AG09309 (cell line): ENCODE data around the gene CDKN2B-AS1.
A peak's percentile ranks its signal among the peaks of the same experiment; 100 is the strongest.

ENCODE experiments used
- DNase-seq: peaks from one replicate; pipeline ENCODE4 v3.0.0-alpha.2; 2010; ENCODE audit warnings: low read depth
- H3K4me3 ChIP-seq: 2 replicates; pipeline ENCODE4 v1.5.1; 2011; ENCODE audit warnings: mild to moderate bottlenecking, low read depth, low read length, moderate library complexity; ENCODE audit not compliant: control insufficient read depth
- CTCF ChIP-seq: IDR thresholded peaks from 2 replicates; pipeline ENCODE4 v1.5.1; 2011; ENCODE audit warnings: mild to moderate bottlenecking, low read depth, low read length, inconsistent platforms; ENCODE audit not compliant: insufficient read depth, control insufficient read depth; ENCODE audit errors: missing control alignments

CDKN2B-AS1 gene

DNA sequence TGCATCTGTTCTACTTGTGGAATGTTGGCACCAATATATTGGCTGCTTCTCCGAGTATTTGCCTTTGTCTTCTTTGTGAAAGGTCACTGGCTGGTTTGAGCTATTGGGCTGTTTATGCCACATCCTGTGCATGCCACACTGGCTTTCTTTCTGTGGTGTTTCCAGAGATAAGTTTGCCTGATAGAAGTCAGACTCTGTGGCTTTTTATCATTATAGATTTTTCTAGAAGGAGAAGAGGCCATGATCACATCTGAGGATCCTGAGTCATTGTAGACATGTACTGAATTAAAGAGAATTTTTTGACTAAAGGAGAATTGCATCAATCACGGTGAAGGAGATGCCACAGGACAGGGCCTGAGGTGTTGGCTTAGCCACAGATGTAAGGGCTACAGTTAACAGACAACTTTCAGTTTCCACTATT, 41.0 kb downstream of the CDKN2B-AS1 start:
- no peak for DNase-seq
- no peak overlapping the region for H3K4me3 ChIP-seq
- no peak for TF ChIP-seq CTCF

GRCh38 chr9:22036866-22037626, 42.5 kb downstream of the CDKN2B-AS1 start:
- no peak overlapping the region for H3K4me3 ChIP-seq
- no peak for DNase-seq
- TF ChIP-seq CTCF: no peak

DNA sequence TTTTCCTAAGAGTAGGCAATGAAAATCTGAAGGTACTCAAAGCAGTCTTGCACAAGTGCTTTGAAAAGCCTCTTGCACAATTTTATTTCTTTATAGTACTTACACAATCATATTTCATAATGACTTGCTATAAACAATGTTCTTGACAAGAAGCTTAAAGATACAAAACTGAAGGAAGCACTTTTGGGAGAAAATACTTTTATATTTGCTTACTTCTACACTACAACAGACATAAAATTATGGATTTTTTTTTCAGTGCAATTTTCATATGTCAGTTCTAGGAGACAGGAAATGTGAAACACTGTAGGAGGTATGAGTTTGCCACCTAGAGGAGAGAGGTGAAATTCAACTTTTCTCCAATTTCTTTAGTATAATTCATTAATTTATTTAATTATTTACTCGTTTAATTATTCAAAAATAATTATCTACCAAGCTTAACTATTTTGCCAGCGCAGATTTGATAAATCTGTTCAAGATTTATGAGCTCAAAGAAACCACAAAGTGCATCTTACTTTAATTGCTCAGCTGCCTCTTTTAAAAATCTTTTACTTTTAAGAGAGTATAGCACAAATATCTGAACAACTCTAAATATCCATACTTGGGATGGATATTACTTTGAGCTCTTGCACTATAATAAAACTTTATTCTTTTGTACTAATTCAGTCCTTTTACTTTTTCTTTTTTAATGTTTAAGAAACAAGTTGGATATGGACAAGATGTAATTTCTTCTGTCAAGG, 43.5 kb downstream of the CDKN2B-AS1 start:
- DNase-seq: no peak
- peak; percentile 37 for TF ChIP-seq CTCF
- no peak overlapping the region for H3K4me3 ChIP-seq

GRCh38 chr9:22039258-22039657, 44.7 kb downstream of the CDKN2B-AS1 start:
- H3K4me3 ChIP-seq: no peak overlapping the region
- DNase-seq: no peak
- no peak for TF ChIP-seq CTCF

DNA sequence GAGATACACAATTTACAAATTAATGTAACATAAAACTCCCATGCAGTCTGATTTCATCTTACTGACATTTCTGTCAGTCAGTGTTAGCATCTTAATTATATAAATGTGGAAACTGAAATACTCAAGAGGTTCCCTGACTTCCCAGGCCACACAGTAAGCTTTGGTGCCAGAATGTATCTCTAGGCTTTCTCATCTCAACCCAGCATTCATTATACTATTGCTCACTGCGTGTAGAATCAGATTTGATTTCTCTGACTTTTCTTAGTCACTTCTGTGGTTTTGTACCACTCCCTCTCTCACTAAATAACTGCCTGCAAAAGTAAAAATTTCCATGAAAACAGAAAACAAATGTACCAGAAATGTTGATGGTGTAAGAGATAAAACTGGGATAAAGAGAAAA, 46.2 kb downstream of the CDKN2B-AS1 start:
- no peak for DNase-seq
- TF ChIP-seq CTCF: no peak
- H3K4me3 ChIP-seq: no peak overlapping the region

DNA sequence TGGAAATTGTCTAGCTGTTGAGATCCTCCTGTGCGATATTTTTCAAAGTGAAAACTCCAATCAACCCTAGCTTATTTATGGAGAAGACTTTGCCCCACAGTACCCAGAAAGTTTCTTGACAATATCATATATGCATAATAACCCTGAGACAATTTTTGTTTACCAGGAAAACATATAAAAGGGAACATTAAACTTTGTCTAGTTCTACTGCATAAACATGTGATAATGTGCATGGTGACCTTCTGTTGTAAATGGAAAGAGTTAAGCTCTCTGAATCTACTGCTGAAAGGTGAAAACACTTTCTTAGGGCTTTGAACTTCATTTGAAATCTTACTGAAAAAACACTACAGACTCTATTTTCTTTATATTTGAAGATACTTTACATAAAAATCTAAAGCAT, 46.8 kb downstream of the CDKN2B-AS1 start:
- TF ChIP-seq CTCF: no peak
- H3K4me3 ChIP-seq: no peak overlapping the region
- no peak for DNase-seq
